Measurements from ENCODE around the gene PDE4A. TPM values are rescaled to one million over a fixed set of nuclear protein-coding genes. Genes with fewer than 3 reads are reported as not detected.
"Not testable (repeated sequence)": the region's sequence is repeated elsewhere in the genome, so short reads cannot be mapped to it uniquely, and the experiment has no call there.

Gene PDE4A
- total and polyA plus RNA-seq, 12 donors, result 0.28 to 20.4 (median 11.2) TPM

GRCh38 chr19:10378124-10378523 is 42.2 kb upstream of the PDE4A start:
- DNase-seq, result no peak
- intact Hi-C loops (cut with DNase I), result no loop called here
- Histone ChIP-seq H3K4me3 (no peak overlapping the region), H3K9me3 (replicated peaks in 1 of 3) (no peaks in the 10 kb centered on the region), H3K27me3 (no peaks in the 10 kb centered on the region), H3K27ac (no peak overlapping the region), H3K36me3 (replicated peaks in 1 of 2) (peaks cover 0 to 7% of the 10 kb centered on the region in 2 donors), H3K4me1 (replicated peaks in 1 of 2) (peaks cover 0 to 18% of the 10 kb centered on the region in 2 donors)
- 92 to 95% (median 93%) methylated on average over 4 to 8 of the region's 8 CpGs for WGBS, 4 donors
- TF ChIP-seq, protein P1, sequence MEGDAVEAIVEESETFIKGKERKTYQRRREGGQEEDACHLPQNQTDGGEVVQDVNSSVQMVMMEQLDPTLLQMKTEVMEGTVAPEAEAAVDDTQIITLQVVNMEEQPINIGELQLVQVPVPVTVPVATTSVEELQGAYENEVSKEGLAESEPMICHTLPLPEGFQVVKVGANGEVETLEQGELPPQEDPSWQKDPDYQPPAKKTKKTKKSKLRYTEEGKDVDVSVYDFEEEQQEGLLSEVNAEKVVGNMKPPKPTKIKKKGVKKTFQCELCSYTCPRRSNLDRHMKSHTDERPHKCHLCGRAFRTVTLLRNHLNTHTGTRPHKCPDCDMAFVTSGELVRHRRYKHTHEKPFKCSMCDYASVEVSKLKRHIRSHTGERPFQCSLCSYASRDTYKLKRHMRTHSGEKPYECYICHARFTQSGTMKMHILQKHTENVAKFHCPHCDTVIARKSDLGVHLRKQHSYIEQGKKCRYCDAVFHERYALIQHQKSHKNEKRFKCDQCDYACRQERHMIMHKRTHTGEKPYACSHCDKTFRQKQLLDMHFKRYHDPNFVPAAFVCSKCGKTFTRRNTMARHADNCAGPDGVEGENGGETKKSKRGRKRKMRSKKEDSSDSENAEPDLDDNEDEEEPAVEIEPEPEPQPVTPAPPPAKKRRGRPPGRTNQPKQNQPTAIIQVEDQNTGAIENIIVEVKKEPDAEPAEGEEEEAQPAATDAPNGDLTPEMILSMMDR (IDR thresholded peaks at IDR 0.05), result no peak

- TF ChIP-seq, protein P1 (IDR thresholded peaks at IDR 0.05), result no peak
- no peak for TF ChIP-seq POLR2A (IDR thresholded peaks at IDR 0.05)
- intact Hi-C loops (cut with DNase I), result no loop called here
- Histone ChIP-seq H3K27ac (peak overlapping the region in 3 of 5 donors; percentile 20 to 89 (median 39)), H3K36me3 (replicated peaks in 1 of 2) (peaks cover 0 to 7% of the 10 kb centered on the region in 2 donors), H3K4me1 (replicated peaks in 1 of 2) (peaks cover 0 to 18% of the 10 kb centered on the region in 2 donors), H3K27me3 (no peaks in the 10 kb centered on the region), H3K4me3 (peak overlapping the region; percentile 58 to 98 (median 83)), H3K9me3 (replicated peaks in 1 of 3) (no peaks in the 10 kb centered on the region)
- 0 to 2% (median 2%) methylated on average over 4 to 10 of the region's 10 CpGs for WGBS, 4 donors
- DNase-seq, result no peak
Measured at GRCh38 chr19:10379880-10380312, 40.4 kb upstream of the PDE4A start.

DNA sequence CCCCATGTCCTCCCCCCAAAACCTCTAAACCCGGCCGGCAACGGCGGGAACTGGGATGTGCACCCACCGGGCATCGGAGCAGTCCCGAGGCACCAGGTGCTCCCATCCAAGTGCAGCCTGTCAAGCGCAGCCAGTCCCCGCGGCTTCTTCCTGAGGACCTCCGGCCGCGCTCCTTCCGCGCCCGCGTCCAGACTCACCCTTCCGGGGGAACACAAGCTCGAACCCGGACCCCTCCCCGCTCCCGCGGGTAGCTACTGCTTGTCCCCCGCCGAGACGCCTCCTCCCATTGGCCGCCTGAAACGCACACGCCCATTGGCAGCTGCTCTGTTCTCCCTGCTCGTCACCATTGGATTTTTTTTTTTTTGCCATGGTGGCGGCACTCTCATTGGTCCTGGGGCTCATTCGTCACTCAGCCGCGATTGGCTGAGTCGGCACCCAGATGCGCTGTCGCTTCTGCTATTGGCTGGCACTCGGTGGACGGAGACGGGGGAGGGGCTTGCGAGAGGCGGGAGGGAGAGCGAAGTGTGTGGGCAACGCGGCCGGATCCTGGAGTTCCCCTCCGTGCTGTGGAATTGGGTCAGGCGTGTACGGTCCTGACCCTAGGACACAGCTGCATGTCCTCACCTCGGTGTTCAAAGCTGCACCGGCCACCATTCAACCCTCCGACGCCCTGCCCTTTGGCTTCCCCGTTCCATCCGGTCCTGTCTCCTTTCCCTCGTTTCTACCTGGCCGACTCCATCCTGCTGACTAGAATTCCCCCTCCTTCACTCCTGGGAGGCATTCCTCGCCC is 39.8 kb upstream of the PDE4A start, which contains the start of gene TYK2:
Gene TYK2 (minus strand): TSS at position 260 of the 790 bp plus-strand sequence. CDS start 2,166 bp downstream, outside the sequence.
- H3K4me3 ChIP-seq, result peak within 1 kb of the TSS; percentile 58 to 98 (median 83)
- DNase-seq, result peak; percentile 97 to 99 (median 98)
- H3K27me3 ChIP-seq, result no peaks in the 10 kb centered on the region
- 0 to 1% (median 0%) methylated on average over 36 to 58 of the region's 58 CpGs for WGBS, 4 donors
- no peaks in the 10 kb centered on the region for H3K9me3 ChIP-seq (replicated peaks in 1 of 3)
- intact Hi-C loops (cut with DNase I), result no loop called here
- peak within 1 kb of the TSS in 3 of 5 donors; percentile 20 to 89 (median 54) for H3K27ac ChIP-seq
- H3K4me1 ChIP-seq (replicated peaks in 1 of 2), result peaks cover 0 to 18% of the 10 kb centered on the region in 2 donors
- TF ChIP-seq, protein P1 (IDR thresholded peaks at IDR 0.05), result no peak
- peak; percentile 38 to 55 for TF ChIP-seq POLR2A (IDR thresholded peaks at IDR 0.05)
- peaks cover 0 to 7% of the 10 kb centered on the region in 2 donors for H3K36me3 ChIP-seq (replicated peaks in 1 of 2)

GRCh38 chr19:10383223-10383499 is 37.2 kb upstream of the PDE4A start:
- H3K27ac ChIP-seq; H3K27me3 ChIP-seq; H3K4me3 ChIP-seq; DNase-seq; H3K36me3 ChIP-seq (replicated peaks in 1 of 2); H3K9me3 ChIP-seq (replicated peaks in 1 of 3); intact Hi-C loops (cut with DNase I): not testable (repeated sequence)
- H3K4me1 ChIP-seq (replicated peaks in 1 of 2), result peaks cover 0 to 18% of the 10 kb centered on the region in 2 donors
- 77 to 85% (median 82%) methylated on average over 8 of the region's 8 CpGs for WGBS, 4 donors

Measured in adrenal gland (tissue), 12 donors.